Measurements from ENCODE around the gene KRTAP6-2.

Gene KRTAP6-2

GRCh38 chr21:30567617-30568016 lies 31.1 kb downstream of the KRTAP6-2 start:
- DNase-seq (ENCODE audit: low read depth), result no peak

GRCh38 chr21:30563630-30564029 lies 35.1 kb downstream of the KRTAP6-2 start:
- no peak for DNase-seq (ENCODE audit: low read depth)

GRCh38 chr21:30563072-30563471 lies 35.6 kb downstream of the KRTAP6-2 start:
- no peak for DNase-seq (ENCODE audit: low read depth)

GRCh38 chr21:30561957-30562356 lies 36.7 kb downstream of the KRTAP6-2 start:
- DNase-seq (ENCODE audit: low read depth), result no peak

GRCh38 chr21:30561264-30561895 lies 37.3 kb downstream of the KRTAP6-2 start, which contains the start of gene KRTAP19-7:
KRTAP19-7 (minus strand) TSS chr21:30561314; CDS start chr21:30561289, 25 bp downstream.
- DNase-seq (ENCODE audit: low read depth), result no peak

GRCh38 chr21:30555095-30555494 lies 43.6 kb downstream of the KRTAP6-2 start:
- DNase-seq (ENCODE audit: low read depth), result no peak

GRCh38 chr21:30552782-30553181 lies 45.9 kb downstream of the KRTAP6-2 start:
- DNase-seq (ENCODE audit: low read depth), result no peak

Measured in stimulated activated CD8-positive, alpha-beta memory T cell treated with anti-CD3 and anti-CD28 coated beads, Interleukin-12 subunit alpha, Interleukin-12 subunit beta, amount 100 ng/mL, for 4 hours (primary cell).